ENCODE results near the gene ZPBP2.

The ZPBP2 gene

GRCh38 chr17:39826334-39826733 is 41.7 kb upstream of the ZPBP2 start:
- no peaks in the 10 kb centered on the region for H3K9me3 ChIP-seq (ENCODE audit: control insufficient read depth, insufficient read depth, low read depth, low read length)
- no peaks in the 10 kb centered on the region for H3K4me1 ChIP-seq (ENCODE audit: control insufficient read depth, insufficient read depth, low read length)
- ChIA-PET POLR2A (no interaction called here), CTCF (interaction anchor here (0.5 to 1.1 kb wide), 3 partner anchors 9 to 96 kb away, joined by 3 to 5 read pairs (median 3); partner anchors contain the start of gene MIEN1)
- peaks cover 0 to 3% of the 10 kb centered on the region in 2 experiments; a peak in 1 of 3 replicates for H3K36me3 ChIP-seq (ENCODE audit: control insufficient read depth in 2 of 2, insufficient read depth in 1 of 2, low read length in 2 of 2)
- TF ChIP-seq ZNF174 (tag by site-specific recombination; IDR thresholded peaks at IDR 0.05), result no peak
- no peak for TF ChIP-seq PRDM6 (tag by site-specific recombination; IDR thresholded peaks at IDR 0.05)
- H3K27ac ChIP-seq (ENCODE audit: extremely low read depth, low read depth, low read length), result no peak overlapping the region
- no peak overlapping the region for H3K4me3 ChIP-seq (ENCODE audit: low read depth, low read length)

GRCh38 chr17:39828443-39828842 is 39.6 kb upstream of the ZPBP2 start:
- TF ChIP-seq ZNF132 (tag by site-specific recombination; IDR thresholded peaks at IDR 0.05; ENCODE audit: borderline replicate concordance), result no peak
- no peak for TF ChIP-seq ZNF114 (tag by site-specific recombination; IDR thresholded peaks at IDR 0.05)
- ChIA-PET CTCF (interaction anchor here (0.8 kb wide), 1 partner anchor 280 kb away, joined by 3 read pairs; no protein-coding TSS in a partner anchor), POLR2A (no interaction called here)
- Histone ChIP-seq H3K4me1 (ENCODE audit: control insufficient read depth, insufficient read depth, low read length) (no peaks in the 10 kb centered on the region), H3K36me3 (ENCODE audit: control insufficient read depth in 2 of 2, insufficient read depth in 1 of 2, low read length in 2 of 2) (peaks cover 0 to 3% of the 10 kb centered on the region in 2 experiments; a peak in 1 of 3 replicates), H3K9me3 (ENCODE audit: control insufficient read depth, insufficient read depth, low read depth, low read length) (no peaks in the 10 kb centered on the region), H3K4me3 (ENCODE audit: low read depth, low read length) (no peak overlapping the region), H3K27ac (ENCODE audit: extremely low read depth, low read depth, low read length) (no peak overlapping the region)

GRCh38 chr17:39831588-39831987 is 36.4 kb upstream of the ZPBP2 start:
- Histone ChIP-seq H3K4me1 (ENCODE audit: control insufficient read depth, insufficient read depth, low read length) (no peaks in the 10 kb centered on the region), H3K9me3 (ENCODE audit: control insufficient read depth, insufficient read depth, low read depth, low read length) (no peaks in the 10 kb centered on the region), H3K36me3 (ENCODE audit: control insufficient read depth in 2 of 2, insufficient read depth in 1 of 2, low read length in 2 of 2) (peaks cover 0 to 3% of the 10 kb centered on the region in 2 experiments; a peak in 1 of 3 replicates), H3K27ac (ENCODE audit: extremely low read depth, low read depth, low read length) (no peak overlapping the region), H3K4me3 (ENCODE audit: low read depth, low read length) (no peak overlapping the region)
- ChIA-PET CTCF (interaction anchor here (0.7 to 1.4 kb wide), 2 partner anchors 28 to 149 kb away, joined by 3 to 5 read pairs; partner anchors contain the start of gene PSMD3), POLR2A (interaction anchor here (0.6 kb wide), 1 partner anchor 18 kb away, joined by 4 read pairs; no protein-coding TSS in a partner anchor)
- no peak for TF ChIP-seq ZNF274 (IDR thresholded peaks at IDR 0.05; ENCODE audit: low read length)
- TF ChIP-seq ZNF274 (tag by site-specific recombination; IDR thresholded peaks at IDR 0.05; ENCODE audit: borderline replicate concordance), result no peak
- TF ChIP-seq ZNF626 (tag by site-specific recombination; IDR thresholded peaks at IDR 0.05), result no peak
- TF ChIP-seq HOXC10 (CRISPR knock-in tag; IDR thresholded peaks at IDR 0.05), result no peak
- TF ChIP-seq ZNF596 (tag by site-specific recombination; IDR thresholded peaks at IDR 0.05), result no peak
- TF ChIP-seq ZNF37A (tag by site-specific recombination; IDR thresholded peaks at IDR 0.05), result no peak
- TF ChIP-seq ZBTB49 (tag by site-specific recombination; IDR thresholded peaks at IDR 0.05; ENCODE audit: low read depth), result no peak
- TF ChIP-seq ZNF311 (tag by site-specific recombination; IDR thresholded peaks at IDR 0.05; ENCODE audit: borderline replicate concordance), result no peak
- TF ChIP-seq ZFHX2 (tag by site-specific recombination; conservative IDR thresholded peaks at IDR 0.05), result no peak
- TF ChIP-seq ZNF501 (tag by site-specific recombination; IDR thresholded peaks at IDR 0.05), result no peak
- no peak for TF ChIP-seq ZFP3 (tag by site-specific recombination; IDR thresholded peaks at IDR 0.05; ENCODE audit: low read depth)
- no peak for TF ChIP-seq ZNF280D (tag by site-specific recombination; IDR thresholded peaks at IDR 0.05)
- TF ChIP-seq ZNF341 (tag by site-specific recombination; IDR thresholded peaks at IDR 0.05; ENCODE audit: low read depth), result no peak
- no peak for TF ChIP-seq ZNF571 (tag by site-specific recombination; IDR thresholded peaks at IDR 0.05)
